Naive B cell (primary cell): ENCODE data around the gene CASR. TPM values are rescaled to one million over a fixed set of nuclear protein-coding genes. Genes with fewer than 3 reads are reported as not detected.
A peak's percentile ranks its signal among the peaks of the same experiment; 100 is the strongest.

Experiments used
- ATAC-seq, 2 donors: fragments of 150-1000 bp; cut with Tn5 transposase; 2 replicates each; pipeline ENCODE4 v1.10.0; 2021; ENCODE audit warnings: low read depth in 2 of 2, mild to moderate bottlenecking in 2 of 2, moderate library complexity in 2 of 2
- DNase-seq: peaks from one replicate; pipeline ENCODE4 v3.0.0; 2022
- H3K27ac Mint-ChIP-seq, 6 donors: one replicate each; pipeline ENCODE4 v1.8.0; 2020 to 2022; ENCODE audit warnings: mild to moderate bottlenecking in 6 of 6, mixed read lengths in 6 of 6, moderate library complexity in 5 of 6, inconsistent platforms in 2 of 6
- H3K27me3 Mint-ChIP-seq, 3 donors: one replicate each; pipeline ENCODE4 v1.8.0; 2021 to 2022; ENCODE audit warnings: mixed read lengths in 3 of 3, mild to moderate bottlenecking in 1 of 3
- H3K36me3 Mint-ChIP-seq, 2 donors: one replicate each; pipeline ENCODE4 v1.8.0; 2020 to 2022; ENCODE audit warnings: mixed read lengths in 2 of 2, inconsistent platforms in 1 of 2, mild to moderate bottlenecking in 1 of 2
- H3K4me1 Mint-ChIP-seq, 3 donors: one replicate each; pipeline ENCODE4 v1.8.0; 2020 to 2022; ENCODE audit warnings: mixed read lengths in 3 of 3, inconsistent platforms in 1 of 3, mild to moderate bottlenecking in 1 of 3, moderate library complexity in 1 of 3
- H3K4me3 Mint-ChIP-seq, 8 donors: one replicate each; pipeline ENCODE4 v1.8.0; 2020 to 2022; ENCODE audit warnings: mild to moderate bottlenecking in 8 of 8, mixed read lengths in 8 of 8, moderate library complexity in 8 of 8, inconsistent platforms in 2 of 8
- H3K9me3 Mint-ChIP-seq, 7 donors: one replicate each; pipeline ENCODE4 v1.8.0; 2020 to 2022; ENCODE audit warnings: mixed read lengths in 7 of 7, mild to moderate bottlenecking in 5 of 7, inconsistent platforms in 2 of 7, moderate library complexity in 1 of 7
- polyA plus RNA-seq, 6 donors: library from polyadenylated mRNA; unstranded; fragments of 300-500 nt; fragmentation: Illumina TruSeq; gene quantifications; one replicate each; pipeline ENCODE4 v1.2.3, GENCODE V29; 2021; ENCODE audit warnings: low read depth in 6 of 6

Gene CASR
- polyA plus RNA-seq, 6 donors from 2014 or later = not detected

GRCh38 chr3:122251428-122251827, 68.0 kb downstream of the CASR start:
- Mint-ChIP-seq H3K36me3 (no peaks in the 10 kb centered on the region), H3K9me3 (no peaks in the 10 kb centered on the region), H3K4me3 (no peak overlapping the region), H3K27ac (no peak overlapping the region), H3K27me3 (no peaks in the 10 kb centered on the region), H3K4me1 (peaks cover 15 to 28% (median 24%) of the 10 kb centered on the region in 3 donors)
- ATAC-seq (no peak), DNase-seq (no peak)

- H3K4me1 Mint-ChIP-seq = peaks cover 0 to 14% (median 9%) of the 10 kb centered on the region in 3 donors
- no peak overlapping the region for H3K27ac Mint-ChIP-seq
- no peak overlapping the region for H3K4me3 Mint-ChIP-seq
- H3K27me3 Mint-ChIP-seq = no peaks in the 10 kb centered on the region
- ATAC-seq = no peak
- DNase-seq = no peak
- no peaks in the 10 kb centered on the region for H3K9me3 Mint-ChIP-seq
- no peaks in the 10 kb centered on the region for H3K36me3 Mint-ChIP-seq
Measured at GRCh38 chr3:122253581-122253980, 70.1 kb downstream of the CASR start.

- Mint-ChIP-seq H3K9me3 (no peaks in the 10 kb centered on the region), H3K27ac (peak overlapping the region in 1 of 6 donors; percentile 49)
Measured at GRCh38 chr3:122255757-122256439, 72.4 kb downstream of the CASR start.

GRCh38 chr3:122257644-122258364, 74.3 kb downstream of the CASR start:
- no peaks in the 10 kb centered on the region for H3K36me3 Mint-ChIP-seq
- DNase-seq (no peak), ATAC-seq (no peak)
- H3K27me3 Mint-ChIP-seq = no peaks in the 10 kb centered on the region
- H3K9me3 Mint-ChIP-seq = no peaks in the 10 kb centered on the region
- peaks cover 0 to 6% (median 5%) of the 10 kb centered on the region in 3 donors for H3K4me1 Mint-ChIP-seq
- no peak overlapping the region for H3K4me3 Mint-ChIP-seq
- no peak overlapping the region for H3K27ac Mint-ChIP-seq

More at GRCh38 chr3:122255757-122256439, 72.4 kb downstream of the CASR start:
- DNase-seq (no peak), ATAC-seq (no peak)
- no peak overlapping the region for H3K4me3 Mint-ChIP-seq
- no peaks in the 10 kb centered on the region for H3K36me3 Mint-ChIP-seq
- H3K4me1 Mint-ChIP-seq = peaks cover 0 to 17% (median 11%) of the 10 kb centered on the region in 3 donors
- no peaks in the 10 kb centered on the region for H3K27me3 Mint-ChIP-seq

- Mint-ChIP-seq H3K27me3 (no peaks in the 10 kb centered on the region), H3K4me1 (peaks cover 0 to 9% (median 6%) of the 10 kb centered on the region in 3 donors), H3K36me3 (no peaks in the 10 kb centered on the region), H3K4me3 (no peak overlapping the region), H3K27ac (no peak overlapping the region), H3K9me3 (no peaks in the 10 kb centered on the region)
- ATAC-seq (peak; percentile 86 to 89), DNase-seq (peak; percentile 48)
Measured at GRCh38 chr3:122258757-122259371, 75.4 kb downstream of the CASR start.

- Mint-ChIP-seq H3K9me3 (peaks cover 0 to 1% (median 0%) of the 10 kb centered on the region in 7 donors), H3K4me3 (no peak overlapping the region)
- no peak for ATAC-seq
Measured at GRCh38 chr3:122260206-122260605, 76.7 kb downstream of the CASR start.

GRCh38 chr3:122263058-122263457, 79.6 kb downstream of the CASR start:
- peaks cover 0 to 4% (median 0%) of the 10 kb centered on the region in 3 donors for H3K27me3 Mint-ChIP-seq
- H3K9me3 Mint-ChIP-seq = peaks cover 0 to 3% (median 0%) of the 10 kb centered on the region in 7 donors
- H3K4me3 Mint-ChIP-seq = peak overlapping the region in 1 of 8 donors; percentile 0
- H3K4me1 Mint-ChIP-seq = peaks cover 0 to 26% (median 13%) of the 10 kb centered on the region in 3 donors
- ATAC-seq = no peak
- no peak overlapping the region for H3K27ac Mint-ChIP-seq
- no peaks in the 10 kb centered on the region for H3K36me3 Mint-ChIP-seq
- no peak for DNase-seq

More at GRCh38 chr3:122260206-122260605, 76.7 kb downstream of the CASR start:
- H3K4me1 Mint-ChIP-seq = peaks cover 0 to 22% (median 13%) of the 10 kb centered on the region in 3 donors
- no peak for DNase-seq
- H3K27ac Mint-ChIP-seq = no peak overlapping the region
- H3K27me3 Mint-ChIP-seq = no peaks in the 10 kb centered on the region
- H3K36me3 Mint-ChIP-seq = no peaks in the 10 kb centered on the region

GRCh38 chr3:122263974-122264588, 80.6 kb downstream of the CASR start:
- Mint-ChIP-seq H3K27ac (no peak overlapping the region), H3K4me3 (no peak overlapping the region), H3K27me3 (peaks cover 0 to 4% (median 0%) of the 10 kb centered on the region in 3 donors), H3K9me3 (peaks cover 0 to 3% (median 0%) of the 10 kb centered on the region in 7 donors), H3K36me3 (no peaks in the 10 kb centered on the region), H3K4me1 (peaks cover 0 to 21% (median 7%) of the 10 kb centered on the region in 3 donors)
- DNase-seq (no peak), ATAC-seq (peak; percentile 27 to 47)

- no peak for DNase-seq
- H3K4me3 Mint-ChIP-seq = no peak overlapping the region
- H3K27me3 Mint-ChIP-seq = peaks cover 0 to 4% (median 0%) of the 10 kb centered on the region in 3 donors
- no peaks in the 10 kb centered on the region for H3K36me3 Mint-ChIP-seq
- ATAC-seq = no peak
- peaks cover 0 to 3% (median 0%) of the 10 kb centered on the region in 7 donors for H3K9me3 Mint-ChIP-seq
- peaks cover 0 to 21% (median 7%) of the 10 kb centered on the region in 3 donors for H3K4me1 Mint-ChIP-seq
- no peak overlapping the region for H3K27ac Mint-ChIP-seq
Measured at GRCh38 chr3:122265957-122266356, 82.5 kb downstream of the CASR start.

GRCh38 chr3:122268257-122269024, 85.0 kb downstream of the CASR start:
- peaks cover 0 to 4% (median 0%) of the 10 kb centered on the region in 3 donors for H3K27me3 Mint-ChIP-seq
- no peak for DNase-seq
- no peak for ATAC-seq

GRCh38 chr3:122269045-122269444, 85.6 kb downstream of the CASR start:
- no peak for ATAC-seq

More at GRCh38 chr3:122268257-122269024, 85.0 kb downstream of the CASR start:
- Mint-ChIP-seq H3K36me3 (no peaks in the 10 kb centered on the region), H3K27ac (peak overlapping the region in 1 of 6 donors; percentile 8), H3K4me1 (peaks cover 0 to 23% (median 15%) of the 10 kb centered on the region in 3 donors), H3K4me3 (no peak overlapping the region), H3K9me3 (peaks cover 0 to 3% (median 0%) of the 10 kb centered on the region in 7 donors)

GRCh38 chr3:122271246-122271898, 87.9 kb downstream of the CASR start:
- H3K27me3 Mint-ChIP-seq = peaks cover 0 to 5% (median 0%) of the 10 kb centered on the region in 3 donors
- no peak overlapping the region for H3K27ac Mint-ChIP-seq
- H3K9me3 Mint-ChIP-seq = peaks cover 0 to 2% (median 0%) of the 10 kb centered on the region in 7 donors
- H3K4me1 Mint-ChIP-seq = peaks cover 0 to 12% (median 6%) of the 10 kb centered on the region in 3 donors
- ATAC-seq = no peak
- peak overlapping the region in 2 of 8 donors; percentile 20 to 21 for H3K4me3 Mint-ChIP-seq
- H3K36me3 Mint-ChIP-seq = no peaks in the 10 kb centered on the region
- DNase-seq = no peak

More at GRCh38 chr3:122269045-122269444, 85.6 kb downstream of the CASR start:
- H3K9me3 Mint-ChIP-seq = peaks cover 0 to 3% (median 0%) of the 10 kb centered on the region in 7 donors
- no peak for DNase-seq
- peaks cover 0 to 4% (median 0%) of the 10 kb centered on the region in 3 donors for H3K27me3 Mint-ChIP-seq
- no peak overlapping the region for H3K4me3 Mint-ChIP-seq
- no peaks in the 10 kb centered on the region for H3K36me3 Mint-ChIP-seq
- H3K27ac Mint-ChIP-seq = no peak overlapping the region
- H3K4me1 Mint-ChIP-seq = peaks cover 0 to 22% (median 18%) of the 10 kb centered on the region in 3 donors
